Stimulated activated CD8-positive, alpha-beta memory T cell treated with anti-CD3 and anti-CD28 coated beads, Interleukin-4, amount 100 ng/mL, for 24 hours (primary cell): ENCODE results near the gene CCDC33.

Source experiments
- DNase-seq: peaks from one replicate; pipeline ENCODE4 v3.0.0-alpha.2; 2020; ENCODE audit warnings: low read depth

CCDC33 gene

GRCh38 chr15:74289671-74290070 is 53.5 kb downstream of the CCDC33 start:
- DNase-seq = no peak

DNA sequence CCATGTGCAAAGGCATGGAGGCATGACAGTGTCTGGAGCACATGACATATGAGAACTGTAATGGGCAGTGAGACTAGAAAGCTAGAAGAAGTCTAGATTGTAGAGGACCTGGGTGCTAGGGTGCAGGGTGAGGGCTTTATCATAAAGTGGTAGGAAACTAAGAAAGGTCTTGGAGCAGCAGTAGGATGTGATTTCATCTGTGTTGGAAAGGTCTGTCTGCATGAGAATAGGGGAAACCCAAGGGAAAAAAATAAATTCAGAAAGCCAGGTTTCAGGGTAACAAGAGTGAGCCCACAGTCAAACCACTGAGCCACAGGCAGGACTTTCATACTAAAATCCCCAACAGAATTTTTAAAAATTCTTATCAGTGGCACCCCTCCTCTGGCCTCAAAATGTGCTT is 54.5 kb downstream of the CCDC33 start:
- no peak for DNase-seq

DNA sequence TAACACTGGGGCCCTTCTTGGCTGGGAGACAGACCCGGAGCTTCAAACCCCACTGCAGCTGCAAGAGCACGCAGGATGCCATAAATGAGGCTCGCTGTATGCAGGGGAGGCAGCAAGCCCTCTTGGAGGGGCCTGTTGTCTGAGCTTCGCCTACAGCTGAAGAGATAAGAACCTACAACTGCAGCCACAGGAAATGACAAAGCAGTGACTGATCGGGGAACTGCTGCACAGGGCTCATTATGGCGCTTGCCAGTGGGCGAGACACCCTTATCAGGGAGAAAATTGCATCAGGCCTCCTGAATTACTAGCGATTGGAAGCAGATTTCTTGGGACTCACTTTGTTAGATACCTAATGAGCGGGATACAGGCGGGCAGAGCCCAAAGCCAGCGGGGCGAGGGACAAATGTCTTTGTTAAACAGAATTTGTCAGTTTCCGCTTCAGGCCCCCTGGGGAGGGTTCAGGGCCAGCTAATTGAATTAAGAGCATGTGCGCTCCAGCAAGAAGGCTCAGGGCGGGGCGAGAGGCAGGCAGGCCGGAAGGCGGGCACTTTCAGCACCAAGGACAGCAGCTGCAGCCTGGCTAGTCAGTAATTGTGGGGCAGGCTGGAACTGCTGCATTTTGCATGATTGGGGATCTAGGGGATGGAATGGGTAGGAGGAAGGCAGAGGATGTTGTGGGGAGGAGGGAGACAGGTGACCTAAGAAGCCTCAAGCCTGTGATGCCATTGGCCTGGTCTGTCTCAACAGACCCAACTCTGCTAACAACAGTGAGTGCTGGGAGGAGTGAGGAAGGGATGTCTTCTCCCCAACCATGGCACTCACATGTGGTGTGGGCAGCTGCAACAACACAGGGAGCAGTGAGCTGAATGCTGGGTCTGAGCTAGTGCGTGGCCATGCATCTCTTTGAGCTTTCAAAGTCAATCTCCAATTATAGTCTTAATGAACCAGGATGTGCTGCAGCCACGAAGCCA is 55.3 kb downstream of the CCDC33 start:
- peak; percentile 67 for DNase-seq

DNA sequence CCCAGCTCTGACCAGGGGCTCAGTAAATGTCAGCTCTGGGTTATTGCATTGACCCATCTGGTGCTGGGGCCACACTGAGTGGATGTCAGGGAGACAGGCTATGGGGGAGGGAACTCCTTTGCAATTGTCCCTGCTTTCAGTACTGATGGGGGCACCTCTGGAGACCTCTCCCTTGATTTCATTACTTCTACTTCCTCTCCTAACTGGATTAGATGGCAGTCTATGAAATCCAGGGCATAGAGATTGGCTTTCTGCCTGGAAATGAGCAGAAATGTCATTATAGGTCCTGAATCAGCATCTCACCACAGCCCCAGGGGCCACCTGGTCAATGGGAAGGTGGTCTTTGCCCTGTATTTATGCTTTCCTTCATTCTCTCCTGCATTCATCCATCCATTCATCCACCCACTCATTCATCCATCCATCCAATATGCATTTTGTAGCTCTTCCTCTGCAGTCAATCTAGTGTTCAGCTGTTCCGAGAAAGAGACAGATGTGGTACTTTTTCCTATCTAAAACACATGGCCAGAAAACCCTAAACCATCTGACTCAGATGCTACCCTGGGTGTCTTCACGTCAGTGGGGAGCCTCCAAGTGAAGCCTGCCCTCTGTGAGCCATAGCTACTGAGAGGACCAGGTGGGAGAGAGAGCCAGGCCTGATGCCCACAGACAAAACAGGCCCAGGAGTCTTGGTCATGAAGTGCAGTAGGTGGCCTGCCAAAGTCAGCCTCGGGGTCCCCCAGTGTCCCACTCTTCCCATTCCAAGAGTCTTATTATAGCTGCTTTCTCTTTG is 57.1 kb downstream of the CCDC33 start:
- no peak for DNase-seq

GRCh38 chr15:74294010-74294409 is 57.9 kb downstream of the CCDC33 start:
- DNase-seq = no peak

DNA sequence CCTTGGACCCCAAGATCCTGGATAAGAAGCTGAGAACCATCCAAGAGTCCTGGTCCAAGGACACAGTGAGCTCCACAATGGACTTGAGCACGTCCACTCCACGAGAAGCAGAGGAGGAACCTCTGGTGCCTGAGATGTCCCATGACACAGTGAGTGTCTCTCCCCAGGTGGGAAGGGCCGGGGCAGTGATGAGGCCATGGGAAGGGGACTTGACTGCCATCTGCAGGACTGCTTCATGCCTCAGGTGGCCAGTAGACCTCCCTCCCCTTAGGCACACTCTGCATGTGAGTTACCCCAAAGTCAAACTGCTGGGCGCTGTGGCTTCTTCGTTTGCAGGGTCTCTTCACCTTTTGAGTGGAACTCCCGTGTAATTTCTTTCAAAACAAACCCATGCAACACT is 59.7 kb downstream of the CCDC33 start:
- DNase-seq = no peak

DNA sequence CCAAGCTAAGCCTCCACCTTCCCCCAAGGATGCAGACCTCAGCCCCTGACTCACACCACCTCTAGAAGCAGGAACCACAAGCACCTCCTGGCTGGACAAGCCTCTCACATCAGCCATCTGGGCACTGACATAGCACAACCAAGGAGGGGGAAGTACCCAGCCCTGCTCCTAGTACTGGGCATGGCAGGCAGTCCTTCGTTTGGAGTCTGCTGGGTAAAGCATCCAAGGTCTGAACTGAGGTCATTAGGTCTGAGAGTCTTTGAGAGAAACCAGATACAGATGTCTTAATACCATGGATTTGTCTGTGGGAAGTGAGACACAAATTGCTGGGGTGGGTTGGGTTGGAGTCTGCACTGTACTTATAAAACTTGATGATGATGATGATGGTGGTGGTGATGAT is 61.8 kb downstream of the CCDC33 start:
- no peak for DNase-seq

DNA sequence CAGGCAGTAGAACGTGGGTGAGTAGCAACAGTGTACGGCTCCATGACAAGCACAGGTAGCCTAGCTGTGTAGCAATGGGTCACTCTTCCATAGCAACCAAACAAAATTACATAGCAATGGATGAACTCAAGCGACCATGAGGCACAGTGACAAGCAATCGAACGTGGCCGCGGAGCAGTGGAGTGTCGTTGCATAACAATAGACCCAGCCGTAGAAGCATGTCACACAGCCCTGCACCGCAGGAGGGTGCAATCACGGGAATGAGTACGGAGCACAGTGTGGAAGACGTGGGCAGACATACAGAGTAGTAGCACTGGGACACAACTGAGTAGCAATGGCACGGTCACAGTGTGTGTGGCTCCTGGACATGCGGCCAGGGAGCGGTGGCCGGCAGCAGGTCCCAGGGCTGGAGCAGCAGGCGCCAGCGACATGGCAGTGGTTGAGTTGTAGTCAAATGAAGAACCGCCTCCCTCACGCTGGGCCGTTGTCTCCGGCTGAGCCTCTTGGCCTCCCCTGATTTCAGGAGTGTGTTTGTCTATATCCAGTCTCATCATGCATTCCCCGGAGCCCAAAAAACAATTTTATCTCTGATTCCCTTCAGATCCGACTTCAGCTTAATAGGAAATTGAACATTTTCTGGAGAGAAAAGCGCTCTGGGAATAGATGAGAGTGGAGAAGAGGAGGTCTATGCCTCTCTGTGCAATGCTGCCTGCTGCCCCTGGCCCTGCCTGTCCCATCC is 64.1 kb downstream of the CCDC33 start:
- DNase-seq = no peak

DNA sequence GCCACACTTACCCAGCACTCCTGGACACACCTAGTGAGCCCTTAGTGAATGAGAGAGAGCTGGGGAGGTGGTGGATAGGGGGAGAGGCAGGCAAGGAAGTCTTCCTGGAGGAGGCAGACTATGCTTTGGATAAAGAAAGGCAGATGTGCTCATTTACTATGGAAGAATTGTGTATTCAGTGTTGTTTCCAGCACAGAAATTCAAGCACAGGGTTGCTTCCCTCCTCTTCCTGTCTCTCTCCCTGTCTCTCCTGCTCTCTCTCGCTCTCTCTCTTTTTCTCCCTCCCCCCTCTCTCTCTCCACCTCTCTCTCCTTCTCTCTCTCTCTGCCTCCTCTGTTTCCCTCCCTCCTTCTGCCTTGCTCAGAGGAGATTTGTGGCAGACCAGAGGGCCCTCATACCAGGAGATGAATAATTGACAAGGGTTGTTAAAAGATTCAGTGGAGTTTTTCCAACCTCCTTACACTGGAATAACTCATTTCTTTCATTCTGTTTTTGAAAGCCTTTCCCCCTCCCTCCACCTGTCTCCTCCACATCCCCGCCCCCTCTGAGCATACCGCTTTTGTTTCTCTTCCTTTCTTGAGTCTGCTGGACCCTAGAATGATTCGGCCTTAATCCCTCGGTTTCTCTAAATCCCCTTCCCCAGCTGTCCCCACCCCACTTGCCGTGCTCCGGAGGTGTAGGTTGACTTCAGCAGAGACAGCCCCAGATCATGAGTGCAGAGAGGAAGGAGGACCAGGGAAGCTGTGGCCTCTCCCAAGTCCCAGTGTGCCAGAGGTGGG is 65.6 kb downstream of the CCDC33 start:
- DNase-seq = no peak

DNA sequence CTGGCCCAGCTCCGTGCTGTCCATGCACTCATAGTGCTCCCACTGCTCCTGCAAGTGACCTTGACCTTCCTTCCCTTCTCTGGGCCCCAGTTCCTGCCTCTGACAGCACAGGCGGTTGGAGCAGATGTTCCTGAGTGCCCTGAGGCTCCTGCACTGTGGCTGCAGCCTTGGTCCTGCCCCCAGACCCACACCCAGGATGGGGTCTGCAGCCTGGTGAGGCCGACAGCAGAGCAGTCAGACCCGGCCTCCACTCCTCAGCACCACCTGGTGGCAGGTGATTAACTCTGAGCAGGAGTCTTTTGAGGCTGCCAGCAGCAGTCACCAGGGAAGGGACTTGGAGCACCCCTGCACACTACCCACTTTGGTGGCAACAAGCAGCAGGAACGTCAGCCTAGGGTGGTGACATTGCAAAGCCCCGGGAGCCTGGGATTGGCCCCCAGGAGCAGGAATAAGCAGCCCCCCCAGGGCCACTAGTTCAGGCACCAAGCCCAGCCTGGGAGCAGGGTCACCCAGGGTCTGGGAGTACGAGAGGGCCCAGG is 66.8 kb downstream of the CCDC33 start:
- peak; percentile 20 for DNase-seq

GRCh38 chr15:74303741-74304309 is 67.7 kb downstream of the CCDC33 start:
- no peak for DNase-seq

- no peak for DNase-seq
These were observed 68.3 kb downstream of the CCDC33 start for GRCh38 chr15:74304431-74304830.

- no peak for DNase-seq
These were observed 69.6 kb downstream of the CCDC33 start for GRCh38 chr15:74305687-74306086.

DNA sequence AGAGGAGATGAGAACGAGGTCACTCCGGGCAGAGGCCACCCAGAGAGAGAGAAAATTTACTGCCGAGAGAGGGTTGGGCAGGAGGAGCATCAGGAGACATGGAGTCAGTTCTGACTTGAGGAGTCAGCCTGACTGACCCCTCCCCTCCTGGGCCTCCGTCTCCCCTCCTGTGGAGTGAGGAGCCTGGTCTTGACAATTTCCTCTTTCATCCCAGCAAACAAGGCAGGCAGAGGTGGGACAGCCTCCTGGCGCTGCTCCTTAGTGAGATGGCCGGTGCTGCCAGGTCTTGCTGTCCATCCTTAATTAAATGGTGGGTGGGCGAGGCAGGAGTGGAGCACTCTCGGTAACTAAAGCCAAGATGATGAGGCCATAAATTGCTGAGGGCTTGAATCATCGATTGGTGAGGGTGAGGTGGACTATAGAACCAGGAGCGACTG is 70.7 kb downstream of the CCDC33 start:
- DNase-seq = no peak

- no peak for DNase-seq
These were observed 72.0 kb downstream of the CCDC33 start for GRCh38 chr15:74307827-74308811.

DNA sequence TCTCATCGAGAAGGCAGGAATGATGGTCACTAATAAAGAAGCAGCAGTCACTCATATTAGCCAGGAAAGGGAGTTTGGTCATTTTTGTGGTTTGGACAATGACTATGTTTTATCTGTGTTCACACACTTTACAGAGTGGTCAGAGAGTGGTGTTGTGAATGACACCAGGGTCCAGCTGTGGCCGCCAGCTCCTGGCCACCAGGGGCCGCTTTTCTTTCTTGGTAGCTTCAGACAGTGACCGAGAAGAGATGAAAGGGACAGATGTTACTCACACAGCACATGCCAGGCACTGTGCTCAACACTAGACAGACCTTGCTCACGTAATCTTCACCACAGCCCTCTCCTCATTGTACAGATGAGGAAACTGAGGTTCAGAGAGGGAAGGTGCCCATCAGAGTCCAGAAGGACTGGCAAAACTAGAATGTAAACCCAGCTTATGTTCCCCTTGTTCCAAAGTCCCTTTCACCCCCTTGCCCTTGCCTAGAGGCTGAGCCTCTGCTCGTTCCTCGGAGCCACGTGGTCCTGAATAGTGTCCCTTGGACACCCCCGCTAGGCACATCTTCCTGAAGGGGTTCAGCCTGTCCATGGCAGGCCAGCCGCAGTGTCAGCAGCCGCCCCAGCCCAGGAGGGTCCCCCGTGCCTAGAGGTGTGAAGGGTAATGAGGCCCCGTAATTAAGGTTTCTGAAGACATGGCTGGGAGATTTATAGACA is 75.8 kb downstream of the CCDC33 start:
- DNase-seq = no peak

GRCh38 chr15:74312445-74313007 is 76.4 kb downstream of the CCDC33 start:
- DNase-seq = no peak

DNA sequence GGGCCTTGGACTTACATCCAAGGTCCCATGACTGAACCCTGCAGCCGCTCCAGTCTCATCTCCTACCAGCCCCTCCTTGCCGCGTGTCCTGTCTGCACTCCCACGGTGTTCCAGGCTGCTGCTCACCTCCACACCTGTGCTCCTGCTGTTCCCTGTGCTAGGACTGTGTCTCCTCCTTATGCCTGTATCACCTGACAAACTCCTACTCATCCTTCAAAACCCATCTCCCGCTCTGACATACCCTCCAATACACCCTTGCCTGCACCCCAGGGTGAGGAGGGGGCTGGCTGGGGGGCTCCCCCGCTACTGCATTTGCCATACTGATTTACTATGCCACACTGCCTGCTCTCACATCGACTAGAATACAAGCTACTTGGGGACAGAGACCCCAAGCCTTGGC is 77.8 kb downstream of the CCDC33 start:
- no peak for DNase-seq
